GM10847 (cell line): ENCODE data around the gene GLB1L3.
A peak's percentile ranks its signal among the peaks of the same experiment; 100 is the strongest.

Experiments
- POLR2A ChIP-seq: IDR thresholded peaks from 2 replicates; pipeline ENCODE4 v1.6.1; 2011; ENCODE audit not compliant: insufficient read length; ENCODE audit errors: extremely low read depth

The GLB1L3 gene

DNA sequence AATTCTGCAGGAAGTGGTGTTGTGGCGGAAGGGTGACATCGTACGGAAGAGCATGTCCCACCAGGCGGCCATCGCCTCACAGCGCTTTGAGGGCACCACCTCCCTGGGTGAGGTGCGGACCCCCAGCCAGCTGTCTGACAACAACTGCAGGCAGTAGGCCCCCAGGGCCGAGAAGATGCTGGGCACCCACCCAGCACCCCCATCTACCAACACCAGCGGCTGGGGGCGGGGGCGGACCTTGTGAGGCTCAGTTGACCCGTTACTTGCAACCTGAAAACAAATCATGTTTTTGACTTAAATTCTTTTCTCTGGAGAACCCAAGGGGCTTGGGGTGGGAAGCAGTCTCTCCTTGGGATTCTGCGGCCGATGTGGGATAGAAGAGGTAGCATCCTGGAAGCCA is 30.7 kb upstream of the GLB1L3 start:
- TF ChIP-seq POLR2A = no peak

DNA sequence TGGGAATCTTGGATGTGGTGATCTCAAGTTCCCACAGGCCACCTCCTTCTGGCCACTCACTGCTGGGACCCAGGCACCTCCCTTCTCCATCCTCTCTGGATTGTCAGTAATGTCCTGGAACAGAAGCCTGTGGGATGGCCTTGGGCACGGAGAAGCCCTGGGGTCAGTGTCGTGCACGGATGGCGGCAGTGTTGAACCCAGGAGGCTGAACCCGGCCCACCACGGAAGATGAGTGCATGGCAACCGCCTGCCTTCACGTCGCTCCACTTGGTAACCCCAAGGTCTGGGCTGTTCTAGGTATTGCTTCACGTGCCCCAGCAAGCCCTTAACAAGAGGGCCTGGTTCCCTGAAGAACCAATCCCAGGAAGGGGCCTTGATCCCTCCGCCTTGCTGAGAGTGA is 30.1 kb upstream of the GLB1L3 start:
- no peak for TF ChIP-seq POLR2A

DNA sequence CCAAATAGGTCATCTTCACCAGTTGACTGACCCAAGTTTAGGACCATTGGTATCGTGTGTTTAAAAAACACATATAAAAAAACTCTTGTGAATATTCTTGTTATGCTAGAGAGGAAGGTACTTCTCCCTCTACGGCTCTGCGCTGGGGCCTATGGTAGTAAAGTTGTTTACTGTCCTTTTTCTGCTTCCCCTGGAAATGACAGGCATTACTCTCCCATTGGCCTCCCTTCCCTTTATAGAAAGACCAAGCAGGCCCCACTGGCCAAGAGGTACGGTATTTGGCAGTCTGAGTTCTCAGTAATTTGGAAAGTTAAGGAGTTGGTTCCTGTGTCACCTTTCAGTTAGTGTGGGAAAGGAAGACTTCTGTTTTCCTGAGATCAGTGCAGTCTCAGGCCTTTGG is 29.5 kb upstream of the GLB1L3 start:
- TF ChIP-seq POLR2A = no peak

- TF ChIP-seq POLR2A = no peak
Observed at GRCh38 chr11:134248910-134249480, 27.2 kb upstream of the GLB1L3 start.

DNA sequence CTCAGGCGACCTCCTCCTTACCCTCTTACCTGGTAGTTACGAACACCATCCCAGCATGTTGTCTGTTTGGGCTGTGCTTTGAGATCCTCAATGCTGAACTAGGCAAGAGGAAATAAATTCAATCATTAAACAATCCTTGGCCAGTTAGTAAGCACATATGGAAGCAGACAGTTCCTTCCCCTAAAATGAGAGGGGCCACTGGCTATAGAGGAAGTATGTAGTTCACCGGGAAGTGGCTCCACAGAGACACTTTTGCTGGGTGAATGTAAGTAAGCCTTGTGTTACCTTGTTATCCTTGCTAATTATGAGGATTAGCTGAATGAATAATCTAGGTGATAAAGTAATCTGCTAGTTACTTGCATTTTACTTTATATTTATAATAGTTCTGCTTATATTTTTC is 25.9 kb upstream of the GLB1L3 start:
- no peak for TF ChIP-seq POLR2A

DNA sequence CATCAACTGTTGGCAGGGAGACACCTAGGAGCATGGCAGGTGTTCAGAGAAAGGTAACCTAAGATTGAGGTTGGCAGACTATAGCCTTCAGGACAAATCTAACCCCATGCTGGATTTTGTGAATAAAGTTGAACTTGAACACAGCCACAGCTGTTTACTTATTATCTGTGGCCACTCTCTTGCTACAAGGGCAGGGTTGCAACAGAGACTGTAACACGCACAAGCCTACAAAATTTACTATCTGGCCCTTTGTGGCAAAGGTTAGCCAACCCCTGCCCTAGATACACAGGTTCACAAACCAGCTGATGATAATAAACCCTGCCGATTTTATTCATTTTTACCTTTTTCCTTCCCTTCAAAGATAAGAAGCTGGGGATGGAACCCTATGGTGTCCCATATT is 25.5 kb upstream of the GLB1L3 start:
- no peak for TF ChIP-seq POLR2A

DNA sequence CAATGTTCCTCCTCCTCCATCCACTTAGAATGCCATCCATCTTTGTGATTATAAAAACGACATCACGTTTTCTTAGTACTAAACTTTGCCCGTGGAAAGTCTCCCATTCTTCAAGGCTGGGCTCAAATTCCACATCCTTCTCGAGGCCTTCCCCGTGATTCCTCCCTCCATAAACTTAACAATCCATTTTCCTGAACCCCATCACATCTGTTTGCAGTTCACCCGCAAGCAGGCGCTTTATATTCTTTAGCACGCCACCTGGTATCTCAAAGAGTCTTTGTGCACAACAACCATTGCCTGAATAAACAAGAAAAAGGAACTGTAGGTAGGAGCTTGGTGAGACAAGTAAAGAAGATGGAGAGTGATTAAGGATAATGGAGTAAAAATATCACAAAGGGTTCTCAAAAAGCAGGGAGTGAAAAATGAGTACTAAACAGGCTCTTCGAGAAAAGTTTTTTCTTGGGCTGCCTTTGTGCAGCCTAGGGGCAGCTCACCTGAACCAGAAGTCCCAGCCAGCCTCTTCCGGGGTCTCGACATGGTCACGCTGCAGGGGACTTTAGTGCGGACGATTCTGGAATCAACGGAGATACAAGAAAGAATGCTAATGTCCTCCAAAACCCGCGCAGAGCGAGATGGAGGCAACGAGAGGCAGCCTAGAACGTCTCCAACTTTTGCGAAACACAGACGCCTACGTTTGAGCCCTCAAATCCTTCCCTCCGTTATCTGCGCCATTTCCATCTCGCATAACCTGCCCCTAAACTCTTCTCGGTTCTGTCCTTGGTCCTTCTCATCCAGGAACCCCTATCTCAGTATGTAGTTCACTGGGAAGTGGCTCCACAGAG is 23.6 kb upstream of the GLB1L3 start:
- TF ChIP-seq POLR2A = no peak

- TF ChIP-seq POLR2A = peak; percentile 79
Observed at GRCh38 chr11:134253188-134253993, 22.8 kb upstream of the GLB1L3 start, which contains the start of the genes ACAD8 and THYN1. TSS of gene ACAD8 (plus strand) at chr11:134253568. CDS start at chr11:134253601, 33 bp downstream. TSS of gene THYN1 (minus strand) at chr11:134253352. CDS start at chr11:134252882, 470 bp downstream.

DNA sequence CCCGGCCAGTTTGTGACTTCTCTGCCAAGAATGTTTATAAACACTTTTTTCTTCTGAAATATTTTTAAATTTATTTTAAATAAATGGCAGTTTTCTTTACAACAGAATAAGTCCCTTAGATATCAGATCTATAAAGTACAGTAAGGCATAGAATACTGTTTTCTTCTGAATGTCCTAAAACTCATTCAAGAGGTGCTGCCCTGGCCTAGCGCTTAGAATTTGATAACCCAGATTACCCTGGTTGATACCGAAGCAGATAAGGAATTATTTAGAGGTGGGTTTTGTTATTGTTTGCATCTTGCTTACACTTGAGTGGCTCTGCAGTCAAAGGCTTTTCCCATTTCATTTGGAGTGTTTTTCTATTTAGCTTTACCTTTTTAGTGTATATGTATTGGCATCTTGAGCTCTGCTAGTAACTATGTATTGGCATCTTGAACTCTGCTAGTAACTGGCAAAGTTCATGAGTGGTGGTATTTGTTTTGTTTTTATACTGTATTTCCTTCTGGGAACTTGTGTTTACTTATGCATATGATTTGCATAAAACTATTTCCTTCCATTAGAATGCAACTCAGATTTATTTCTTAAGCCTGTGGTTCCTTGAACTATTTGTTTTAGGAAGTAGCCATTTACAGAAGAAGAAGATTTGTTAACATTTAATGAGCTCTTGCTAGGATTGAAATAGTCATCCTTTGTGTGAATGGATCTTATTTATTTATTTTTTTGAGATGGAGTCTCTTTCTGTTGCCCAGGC is 21.6 kb upstream of the GLB1L3 start:
- no peak for TF ChIP-seq POLR2A

- TF ChIP-seq POLR2A = no peak
Observed at GRCh38 chr11:134257101-134257500, 19.1 kb upstream of the GLB1L3 start.

- TF ChIP-seq POLR2A = no peak
Observed at GRCh38 chr11:134258577-134258976, 17.6 kb upstream of the GLB1L3 start.

GRCh38 chr11:134260503-134260902 is 15.7 kb upstream of the GLB1L3 start:
- TF ChIP-seq POLR2A = no peak

GRCh38 chr11:134260983-134261382 is 15.2 kb upstream of the GLB1L3 start:
- no peak for TF ChIP-seq POLR2A

- TF ChIP-seq POLR2A = no peak
Observed at GRCh38 chr11:134261626-134262488, 14.3 kb upstream of the GLB1L3 start.
